Mucosa of rectum (tissue), 2 donors: ENCODE results near the gene SYT1.

Source experiments
- H3K27ac ChIP-seq, 2 donors: one replicate each; pipeline ENCODE4 v1.7.0; 2013; ENCODE audit warnings: inconsistent platforms in 2 of 2, low read depth in 2 of 2, low read length in 2 of 2
- H3K27me3 ChIP-seq, 2 donors: one replicate each; pipeline ENCODE4 v1.7.0; 2013; ENCODE audit warnings: low read length in 2 of 2; ENCODE audit not compliant: control insufficient read depth in 2 of 2, insufficient read depth in 2 of 2
- H3K36me3 ChIP-seq, 2 donors: one replicate each; pipeline ENCODE4 v1.7.0; 2013; ENCODE audit warnings: low read length in 2 of 2; ENCODE audit not compliant: control insufficient read depth in 2 of 2, insufficient read depth in 2 of 2
- H3K4me1 ChIP-seq, 2 donors: one replicate each; pipeline ENCODE4 v1.7.0; 2013; ENCODE audit warnings: low read length in 2 of 2, mild to moderate bottlenecking in 1 of 2; ENCODE audit not compliant: control insufficient read depth in 2 of 2, insufficient read depth in 2 of 2
- H3K4me3 ChIP-seq, 2 donors: one replicate each; pipeline ENCODE4 v1.7.0; 2013; ENCODE audit warnings: low read length in 2 of 2
- H3K9ac ChIP-seq, 2 donors: one replicate each; pipeline ENCODE4 v1.7.0; 2013; ENCODE audit warnings: low read length in 2 of 2, low read depth in 1 of 2, mild to moderate bottlenecking in 1 of 2
- H3K9me3 ChIP-seq, 2 donors: one replicate each; pipeline ENCODE4 v1.7.0; 2013; ENCODE audit warnings: low read length in 2 of 2; ENCODE audit not compliant: control insufficient read depth in 2 of 2
- donor health status: healthy.
- donor health status: Normal muscosa, but diverticular disease.

Gene SYT1

DNA sequence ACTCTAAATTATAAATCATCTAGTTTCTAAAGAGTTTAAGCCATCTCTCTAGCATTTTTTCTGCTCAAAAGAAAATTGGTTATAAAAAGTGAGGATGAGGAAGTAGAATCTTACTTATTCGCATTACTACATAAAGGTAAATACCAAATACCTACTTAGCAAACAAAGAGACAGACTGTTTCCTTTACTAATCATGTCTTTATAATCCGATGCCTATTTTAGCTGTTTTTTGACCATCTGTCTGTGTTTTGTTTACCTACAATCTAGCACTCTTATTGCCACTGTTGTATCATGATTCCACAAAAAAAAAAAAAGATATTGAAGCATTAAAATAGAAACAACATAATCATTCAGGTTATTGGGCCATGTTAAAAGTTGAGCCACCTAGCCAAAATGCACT is 430.0 kb downstream of the SYT1 start:
- no peak overlapping the region for H3K27ac ChIP-seq
- no peaks in the 10 kb centered on the region for H3K27me3 ChIP-seq
- H3K9me3 ChIP-seq = no peaks in the 10 kb centered on the region
- no peak overlapping the region for H3K4me3 ChIP-seq
- H3K4me1 ChIP-seq = no peaks in the 10 kb centered on the region
- H3K9ac ChIP-seq = no peak overlapping the region
- H3K36me3 ChIP-seq = no peaks in the 10 kb centered on the region

DNA sequence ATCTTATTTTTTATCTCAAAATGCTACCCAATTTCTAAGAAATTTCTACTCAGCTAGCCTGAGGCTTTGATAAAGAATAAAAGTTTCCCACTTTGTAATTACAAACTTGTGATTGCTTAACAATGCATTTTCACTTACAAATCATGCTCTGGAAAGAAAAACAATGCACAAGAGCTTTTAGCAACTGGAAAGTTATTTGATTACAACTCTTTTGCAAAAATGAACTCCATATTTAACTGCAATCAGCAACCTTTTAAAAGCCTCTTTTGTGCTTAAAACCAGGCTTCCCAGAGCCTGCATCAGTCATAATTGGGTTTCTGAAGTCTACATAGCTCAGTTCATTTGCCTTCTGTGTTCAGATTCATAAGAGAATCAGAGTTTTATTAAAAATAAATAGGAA is 431.0 kb downstream of the SYT1 start:
- H3K36me3 ChIP-seq = no peaks in the 10 kb centered on the region
- no peaks in the 10 kb centered on the region for H3K4me1 ChIP-seq
- H3K9me3 ChIP-seq = no peaks in the 10 kb centered on the region

DNA sequence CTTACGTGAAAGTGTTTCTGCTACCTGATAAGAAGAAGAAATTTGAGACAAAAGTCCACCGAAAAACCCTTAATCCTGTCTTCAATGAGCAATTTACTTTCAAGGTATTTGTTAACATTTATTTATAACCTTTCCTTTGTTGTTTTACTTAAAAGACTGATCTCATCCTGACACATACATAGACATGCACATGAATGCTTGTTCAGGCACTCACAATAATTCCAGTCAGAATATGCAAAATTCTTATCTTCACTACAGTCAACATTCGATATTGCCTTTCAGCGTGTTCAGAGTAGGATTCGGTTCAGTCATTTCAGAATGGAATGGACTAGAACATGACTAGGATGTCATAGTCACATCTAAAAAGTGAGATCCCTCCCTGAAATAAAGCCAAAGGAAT is 431.6 kb downstream of the SYT1 start:
- Histone ChIP-seq H3K9ac (no peak overlapping the region), H3K4me1 (no peaks in the 10 kb centered on the region), H3K9me3 (no peaks in the 10 kb centered on the region), H3K36me3 (no peaks in the 10 kb centered on the region), H3K27ac (no peak overlapping the region), H3K4me3 (no peak overlapping the region), H3K27me3 (no peaks in the 10 kb centered on the region)

More for the DNA sequence above, 431.0 kb downstream of the SYT1 start:
- Histone ChIP-seq H3K4me3 (no peak overlapping the region), H3K27ac (no peak overlapping the region), H3K27me3 (no peaks in the 10 kb centered on the region), H3K9ac (no peak overlapping the region)

DNA sequence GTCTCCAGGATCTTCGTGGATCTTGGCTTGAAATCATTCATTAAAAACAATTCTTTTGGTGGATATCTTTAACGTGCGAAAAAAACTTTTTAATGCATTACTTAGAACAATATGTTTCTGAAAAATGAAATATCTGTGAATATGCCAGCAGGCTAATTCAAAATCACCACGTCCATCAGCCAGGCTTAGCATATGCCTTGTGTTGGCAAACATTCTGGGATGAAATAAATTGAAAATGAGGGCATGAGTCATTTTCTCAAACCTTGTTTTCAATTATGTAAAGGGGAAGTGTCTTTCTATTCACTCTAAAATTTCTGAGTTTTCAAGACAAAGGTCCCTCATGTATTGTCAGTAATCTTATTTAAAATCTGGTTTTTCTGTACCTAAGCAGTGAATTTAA is 432.3 kb downstream of the SYT1 start:
- no peaks in the 10 kb centered on the region for H3K9me3 ChIP-seq
- no peak overlapping the region for H3K4me3 ChIP-seq
- H3K9ac ChIP-seq = no peak overlapping the region
- no peaks in the 10 kb centered on the region for H3K36me3 ChIP-seq
- no peak overlapping the region for H3K27ac ChIP-seq
- no peaks in the 10 kb centered on the region for H3K27me3 ChIP-seq
- H3K4me1 ChIP-seq = no peaks in the 10 kb centered on the region

DNA sequence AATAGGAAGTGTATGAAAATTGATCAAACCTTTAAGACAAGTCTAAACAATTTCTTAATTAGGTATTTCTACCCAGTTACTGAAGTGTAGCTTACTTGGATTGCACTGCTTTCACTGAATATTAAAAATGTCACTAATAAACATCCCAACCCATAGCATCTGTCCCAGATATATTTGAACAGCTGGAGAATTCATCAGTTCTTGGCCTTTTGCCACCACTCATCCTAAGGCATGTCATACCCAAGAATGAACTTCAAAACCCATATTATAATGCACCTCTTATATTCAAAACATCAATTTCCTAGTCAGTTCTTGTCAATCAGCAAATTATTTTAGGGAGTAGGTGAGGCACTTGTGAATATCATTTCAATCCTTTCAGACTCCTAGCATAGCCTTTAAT is 433.9 kb downstream of the SYT1 start:
- Histone ChIP-seq H3K36me3 (no peaks in the 10 kb centered on the region), H3K27me3 (no peaks in the 10 kb centered on the region), H3K27ac (no peak overlapping the region), H3K9me3 (no peaks in the 10 kb centered on the region), H3K4me1 (no peaks in the 10 kb centered on the region), H3K9ac (no peak overlapping the region), H3K4me3 (no peak overlapping the region)

DNA sequence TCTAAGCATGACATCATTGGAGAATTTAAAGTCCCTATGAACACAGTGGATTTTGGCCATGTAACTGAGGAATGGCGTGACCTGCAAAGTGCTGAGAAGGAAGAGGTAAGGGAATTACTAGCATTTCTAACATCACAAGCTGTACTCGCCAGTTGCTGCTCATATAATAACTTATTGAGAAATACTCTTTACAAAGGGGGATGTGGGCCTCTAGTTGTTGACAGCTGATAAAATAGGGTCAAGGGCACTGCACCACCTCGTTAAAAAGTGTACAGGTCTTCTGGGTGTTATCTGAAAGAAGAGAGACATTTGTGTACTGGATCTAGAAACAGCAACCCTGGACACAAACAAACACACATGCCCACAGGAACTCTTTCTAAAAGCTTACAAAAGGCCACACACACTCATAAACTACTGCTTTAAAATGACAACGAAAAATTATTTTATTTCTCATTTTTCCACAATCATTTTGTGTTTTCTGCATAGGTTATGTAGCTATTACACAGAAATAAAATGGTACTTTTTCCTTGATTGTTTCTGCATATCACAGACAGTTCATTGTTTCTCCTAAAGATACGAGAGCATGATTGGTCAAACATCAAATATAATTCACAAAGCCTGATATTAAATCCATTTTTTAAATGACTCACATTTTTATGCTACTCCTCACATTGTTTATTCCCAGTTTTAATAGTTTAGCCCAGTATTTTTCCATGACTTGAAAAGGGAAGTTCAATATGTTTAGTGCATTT is 435.0 kb downstream of the SYT1 start:
- no peaks in the 10 kb centered on the region for H3K27me3 ChIP-seq
- no peak overlapping the region for H3K4me3 ChIP-seq
- H3K4me1 ChIP-seq = no peaks in the 10 kb centered on the region
- no peak overlapping the region for H3K27ac ChIP-seq
- H3K9ac ChIP-seq = no peak overlapping the region
- no peaks in the 10 kb centered on the region for H3K36me3 ChIP-seq
- H3K9me3 ChIP-seq = no peaks in the 10 kb centered on the region

DNA sequence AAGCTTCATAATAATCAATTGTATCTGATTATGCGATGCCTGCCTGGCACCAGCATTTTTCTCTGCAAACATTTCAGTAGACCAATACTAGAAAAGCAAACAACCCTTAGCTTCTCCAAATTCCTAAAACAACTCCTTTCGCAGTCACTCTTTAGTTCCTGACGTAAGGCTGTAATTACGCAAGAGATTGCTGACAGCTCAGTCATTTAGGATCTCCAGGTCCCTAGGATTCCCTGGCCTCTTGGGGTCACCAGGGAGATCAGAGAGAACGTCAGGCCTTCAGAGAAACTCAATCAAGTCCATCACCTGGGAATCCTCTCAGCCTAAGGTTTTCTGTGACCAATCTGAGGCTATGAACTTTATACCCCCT is 435.6 kb downstream of the SYT1 start:
- no peaks in the 10 kb centered on the region for H3K27me3 ChIP-seq
- H3K36me3 ChIP-seq = no peaks in the 10 kb centered on the region
- no peak overlapping the region for H3K9ac ChIP-seq
- H3K9me3 ChIP-seq = no peaks in the 10 kb centered on the region
- no peaks in the 10 kb centered on the region for H3K4me1 ChIP-seq
- H3K27ac ChIP-seq = no peak overlapping the region
- no peak overlapping the region for H3K4me3 ChIP-seq

DNA sequence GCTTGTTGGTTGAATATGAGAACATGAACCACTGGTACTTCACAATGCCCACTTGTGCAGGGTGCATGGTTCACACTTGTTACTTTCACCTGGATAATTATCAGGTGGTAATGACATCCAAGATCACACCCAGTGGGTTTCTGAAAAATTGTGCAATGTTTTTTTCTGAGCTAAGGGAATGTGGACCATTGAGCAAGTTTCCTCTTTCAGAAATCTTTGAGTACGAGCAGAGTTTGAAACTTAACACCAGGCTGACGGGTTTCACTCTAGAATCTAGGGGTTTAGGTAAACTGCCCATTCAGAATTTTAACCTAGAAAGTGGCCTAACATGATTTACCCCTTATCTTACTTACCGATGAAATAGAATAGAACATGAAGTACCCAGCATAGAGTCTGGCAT is 436.6 kb downstream of the SYT1 start:
- H3K4me3 ChIP-seq = no peak overlapping the region
- no peaks in the 10 kb centered on the region for H3K9me3 ChIP-seq
- H3K27ac ChIP-seq = no peak overlapping the region
- H3K27me3 ChIP-seq = no peaks in the 10 kb centered on the region
- no peaks in the 10 kb centered on the region for H3K4me1 ChIP-seq
- no peaks in the 10 kb centered on the region for H3K36me3 ChIP-seq
- H3K9ac ChIP-seq = no peak overlapping the region

DNA sequence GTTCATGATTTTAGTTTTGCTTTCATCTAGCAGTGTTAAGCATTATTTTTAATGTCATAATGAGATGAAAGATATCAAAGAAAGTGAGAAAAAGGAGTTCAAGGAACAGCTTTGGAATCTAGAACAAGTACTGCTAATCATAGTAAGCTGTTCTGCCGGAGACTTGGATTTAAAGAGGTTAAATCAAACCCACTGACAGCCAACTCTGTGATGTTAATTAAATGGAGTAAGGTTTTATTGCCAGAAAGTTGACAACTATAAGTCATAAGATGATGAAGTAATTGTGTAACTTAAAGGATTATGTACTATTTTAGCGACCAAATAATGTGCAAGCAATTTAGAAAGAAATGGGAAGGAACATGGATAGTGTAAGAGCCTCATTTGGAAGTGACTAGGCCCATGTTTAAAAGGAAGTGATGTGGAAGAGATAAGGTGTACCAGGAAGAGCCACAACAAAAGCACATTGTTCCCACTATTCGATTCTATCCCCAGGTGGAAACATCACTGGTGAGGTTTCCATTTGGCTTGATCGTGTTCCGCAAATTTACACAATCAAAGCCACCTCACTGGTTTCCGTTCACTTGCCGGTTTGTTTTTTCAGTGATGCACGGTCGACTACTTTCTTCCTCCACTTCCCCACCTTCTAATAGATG is 437.7 kb downstream of the SYT1 start:
- Histone ChIP-seq H3K27me3 (no peaks in the 10 kb centered on the region), H3K9me3 (no peaks in the 10 kb centered on the region), H3K4me1 (no peaks in the 10 kb centered on the region), H3K9ac (no peak overlapping the region), H3K4me3 (no peak overlapping the region), H3K27ac (no peak overlapping the region), H3K36me3 (no peaks in the 10 kb centered on the region)

DNA sequence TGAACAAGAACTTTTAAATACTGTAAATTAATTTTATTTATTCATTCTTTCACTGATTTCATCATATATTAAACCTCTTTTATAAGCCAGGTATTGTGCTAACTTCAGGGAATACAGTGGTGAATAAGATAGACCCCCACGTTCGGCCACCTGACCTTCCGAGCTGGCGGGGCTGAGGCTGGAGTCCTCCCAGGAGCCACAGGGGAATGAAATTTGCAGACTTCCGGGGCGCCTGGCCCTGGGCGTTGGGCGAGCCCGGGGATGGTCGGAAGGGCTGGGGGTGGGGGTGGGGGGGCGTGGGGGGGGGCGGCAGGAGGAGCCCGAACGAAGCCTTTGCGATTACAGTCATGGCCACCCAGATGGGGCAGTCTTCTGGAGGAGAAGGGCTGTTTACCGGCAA is 442.8 kb downstream of the SYT1 start:
- Histone ChIP-seq H3K27me3 (no peaks in the 10 kb centered on the region), H3K9me3 (no peaks in the 10 kb centered on the region), H3K27ac (no peak overlapping the region), H3K36me3 (no peaks in the 10 kb centered on the region), H3K9ac (no peak overlapping the region), H3K4me1 (no peaks in the 10 kb centered on the region), H3K4me3 (no peak overlapping the region)
